GF-D8 (cell line): Measurements from ENCODE around the gene ZMYND11.

Source experiments
- DNase-seq: peaks from one replicate; lab custom pipeline; 2025; lab: John Stamatoyannopoulos, UW

Gene ZMYND11

GRCh38 chr10:135132-135600 is at the start of gene ZMYND11:
Gene ZMYND11 (plus strand): TSS chr10:135455. CDS start chr10:180013, 44,558 bp downstream.
- DNase-seq, result no peak

- no peak for DNase-seq
Observed at GRCh38 chr10:86031-86430, 49.2 kb upstream of the ZMYND11 start.

GRCh38 chr10:87177-88080 is 47.8 kb upstream of the ZMYND11 start:
- peak; percentile 57 for DNase-seq

- peak; percentile 49 for DNase-seq
Observed at GRCh38 chr10:88253-88652, 47.0 kb upstream of the ZMYND11 start.

- no peak for DNase-seq
Observed at GRCh38 chr10:89248-89647, 46.0 kb upstream of the ZMYND11 start.

- DNase-seq, result no peak
Observed at GRCh38 chr10:90161-90560, 45.1 kb upstream of the ZMYND11 start.

GRCh38 chr10:91313-91712 is 43.9 kb upstream of the ZMYND11 start:
- no peak for DNase-seq

GRCh38 chr10:92153-92552 is 43.1 kb upstream of the ZMYND11 start:
- no peak for DNase-seq

GRCh38 chr10:92846-93245 is 42.4 kb upstream of the ZMYND11 start:
- DNase-seq, result no peak

GRCh38 chr10:94613-95012 is 40.6 kb upstream of the ZMYND11 start:
- DNase-seq, result no peak

- no peak for DNase-seq
Observed at GRCh38 chr10:95356-96115, 39.7 kb upstream of the ZMYND11 start.

GRCh38 chr10:96466-96865 is 38.8 kb upstream of the ZMYND11 start:
- DNase-seq, result no peak

- no peak for DNase-seq
Observed at GRCh38 chr10:104416-104815, 30.8 kb upstream of the ZMYND11 start.

- no peak for DNase-seq
Observed at GRCh38 chr10:104862-105565, 30.2 kb upstream of the ZMYND11 start.

GRCh38 chr10:105806-106205 is 29.4 kb upstream of the ZMYND11 start:
- DNase-seq, result no peak

GRCh38 chr10:106740-107139 is 28.5 kb upstream of the ZMYND11 start:
- DNase-seq, result peak; percentile 48

GRCh38 chr10:112246-112645 is 23.0 kb upstream of the ZMYND11 start:
- DNase-seq, result no peak

GRCh38 chr10:124874-125273 is 10.4 kb upstream of the ZMYND11 start:
- no peak for DNase-seq

- peak; percentile 90 for DNase-seq
Observed at GRCh38 chr10:127612-128432, 7.4 kb upstream of the ZMYND11 start.

- peak; percentile 69 for DNase-seq
Observed at GRCh38 chr10:129810-130209, 5.4 kb upstream of the ZMYND11 start.
